ENCODE measurements around the gene PAX6.

GRCh38 chr11:31790649-31791048, 20.5 kb downstream of the PAX6 start:
- no peak for TF ChIP-seq CEBPB (IDR thresholded peaks at IDR 0.05)
- no peak for TF ChIP-seq ZBTB7A (IDR thresholded peaks at IDR 0.05; ENCODE audit: low read depth)
- no peak for TF ChIP-seq TAF1 (IDR thresholded peaks at IDR 0.05; ENCODE audit: low read depth)
- no peak for TF ChIP-seq RAD21 (IDR thresholded peaks at IDR 0.05; ENCODE audit: low read depth)
